Activated T-cell treated with anti-CD3 and anti-CD28 coated beads, Interleukin-2, amount 50 U/mL, for 72 hours (primary cell): Measurements from ENCODE around the gene EMC6. TPM values are rescaled to one million over a fixed set of nuclear protein-coding genes. Genes with fewer than 3 reads are reported as not detected.

Source experiments
- ATAC-seq, 2 donors: fragments of 150-1000 bp; cut with Tn5 transposase; replicated peaks in 1 of 2; 2 replicates each; pipeline ENCODE4 v1.10.0; 2021; ENCODE audit warnings: moderate library complexity in 2 of 2, mild to moderate bottlenecking in 1 of 2
- DNase-seq, 2 donors: peaks; one replicate each; pipeline ENCODE4 v3.0.0; 2021 to 2022; ENCODE audit warnings: mixed read lengths in 1 of 2
- H3K27ac Mint-ChIP-seq: one replicate; pipeline ENCODE4 v1.8.0; 2022; ENCODE audit warnings: mild to moderate bottlenecking, moderate library complexity, mixed read lengths
- H3K27me3 Mint-ChIP-seq: one replicate; pipeline ENCODE4 v1.8.0; 2022; ENCODE audit warnings: low read depth, mixed read lengths
- H3K36me3 Mint-ChIP-seq, 2 donors: one replicate each; pipeline ENCODE4 v1.8.0; 2022; ENCODE audit warnings: mixed read lengths in 2 of 2, mild to moderate bottlenecking in 1 of 2; ENCODE audit not compliant: insufficient read depth in 2 of 2
- H3K4me1 Mint-ChIP-seq: one replicate; pipeline ENCODE4 v1.8.0; 2022; ENCODE audit warnings: low read depth, mixed read lengths
- H3K4me3 Mint-ChIP-seq, 2 donors: one replicate each; pipeline ENCODE4 v1.8.0; 2022; ENCODE audit warnings: mild to moderate bottlenecking in 2 of 2, mixed read lengths in 2 of 2, moderate library complexity in 2 of 2
- H3K9me3 Mint-ChIP-seq, 2 donors: one replicate each; pipeline ENCODE4 v1.8.0; 2022; ENCODE audit warnings: mixed read lengths in 2 of 2
- total RNA-seq, 2 donors: library from RNA; stranded (reverse); gene quantifications; one replicate each; pipeline ENCODE4 v1.2.3, GENCODE V29; 2022

EMC6 gene
- total RNA-seq, 2 donors from 2014 or later: 44.0 to 45.0 TPM

DNA sequence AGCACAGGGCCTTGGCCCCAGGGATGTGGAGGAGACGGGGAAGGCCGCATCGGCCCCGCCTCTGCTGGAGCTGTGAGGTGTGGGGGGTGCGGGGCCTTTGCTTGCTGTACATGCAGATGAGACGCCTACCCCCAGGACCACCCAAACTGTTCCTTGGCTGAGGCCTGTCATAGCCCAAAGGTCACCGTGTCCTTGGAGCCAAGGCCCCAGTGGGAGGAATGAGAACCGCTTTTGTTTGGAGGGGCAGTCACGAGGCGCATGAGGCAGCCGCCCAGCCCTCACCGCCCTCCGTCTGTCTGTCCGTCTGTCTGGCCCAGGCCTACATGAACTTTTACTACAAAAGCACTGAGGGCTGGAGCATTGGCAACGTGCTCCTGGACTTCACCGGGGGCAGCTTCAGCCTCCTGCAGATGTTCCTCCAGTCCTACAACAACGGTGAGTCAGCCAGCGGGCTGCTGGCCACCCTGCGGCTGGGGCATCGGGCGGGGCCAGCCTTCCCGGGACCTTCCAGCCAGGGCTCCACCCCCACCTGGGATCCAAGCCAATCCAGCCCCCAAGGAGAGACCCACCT is 9.0 kb upstream of the EMC6 start:
- Mint-ChIP-seq H3K27ac (no peak overlapping the region), H3K36me3 (no peaks in the 10 kb centered on the region), H3K9me3 (no peaks in the 10 kb centered on the region), H3K27me3 (no peaks in the 10 kb centered on the region), H3K4me1 (no peaks in the 10 kb centered on the region), H3K4me3 (no peak overlapping the region)
- DNase-seq (no peak), ATAC-seq (no peak)

DNA sequence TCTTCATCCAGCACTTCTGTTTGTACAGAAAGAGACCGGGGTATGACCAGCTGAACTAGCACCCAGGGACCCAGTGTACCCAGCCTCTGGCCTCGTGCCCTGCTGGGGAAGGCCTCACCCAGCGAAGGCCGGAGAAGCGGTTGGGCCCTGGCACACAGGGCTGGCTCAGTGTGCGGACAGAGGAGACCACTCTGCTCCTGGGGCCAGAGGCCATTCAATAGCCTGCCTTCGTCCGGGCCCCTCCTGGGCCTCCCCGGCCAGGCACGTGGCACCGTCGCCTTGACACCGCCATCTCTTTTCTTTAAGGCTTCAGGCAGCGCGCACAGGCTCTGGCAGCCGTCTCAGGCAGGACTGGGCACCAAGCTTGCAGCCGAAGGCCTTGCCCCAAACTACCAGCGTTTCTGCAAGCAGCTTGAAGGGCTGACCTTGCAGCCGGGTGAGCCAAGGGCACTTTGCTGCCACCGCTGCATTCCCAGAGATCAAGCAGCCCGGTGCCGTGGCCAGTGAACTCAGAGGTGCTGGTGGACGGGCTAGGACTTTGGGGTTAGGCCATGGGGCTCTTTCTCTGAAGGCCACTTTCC is 8.2 kb upstream of the EMC6 start:
- no peaks in the 10 kb centered on the region for H3K9me3 Mint-ChIP-seq
- no peaks in the 10 kb centered on the region for H3K27me3 Mint-ChIP-seq
- H3K36me3 Mint-ChIP-seq: no peaks in the 10 kb centered on the region
- DNase-seq: no peak
- no peaks in the 10 kb centered on the region for H3K4me1 Mint-ChIP-seq
- ATAC-seq: no peak
- H3K27ac Mint-ChIP-seq: no peak overlapping the region
- H3K4me3 Mint-ChIP-seq: no peak overlapping the region

DNA sequence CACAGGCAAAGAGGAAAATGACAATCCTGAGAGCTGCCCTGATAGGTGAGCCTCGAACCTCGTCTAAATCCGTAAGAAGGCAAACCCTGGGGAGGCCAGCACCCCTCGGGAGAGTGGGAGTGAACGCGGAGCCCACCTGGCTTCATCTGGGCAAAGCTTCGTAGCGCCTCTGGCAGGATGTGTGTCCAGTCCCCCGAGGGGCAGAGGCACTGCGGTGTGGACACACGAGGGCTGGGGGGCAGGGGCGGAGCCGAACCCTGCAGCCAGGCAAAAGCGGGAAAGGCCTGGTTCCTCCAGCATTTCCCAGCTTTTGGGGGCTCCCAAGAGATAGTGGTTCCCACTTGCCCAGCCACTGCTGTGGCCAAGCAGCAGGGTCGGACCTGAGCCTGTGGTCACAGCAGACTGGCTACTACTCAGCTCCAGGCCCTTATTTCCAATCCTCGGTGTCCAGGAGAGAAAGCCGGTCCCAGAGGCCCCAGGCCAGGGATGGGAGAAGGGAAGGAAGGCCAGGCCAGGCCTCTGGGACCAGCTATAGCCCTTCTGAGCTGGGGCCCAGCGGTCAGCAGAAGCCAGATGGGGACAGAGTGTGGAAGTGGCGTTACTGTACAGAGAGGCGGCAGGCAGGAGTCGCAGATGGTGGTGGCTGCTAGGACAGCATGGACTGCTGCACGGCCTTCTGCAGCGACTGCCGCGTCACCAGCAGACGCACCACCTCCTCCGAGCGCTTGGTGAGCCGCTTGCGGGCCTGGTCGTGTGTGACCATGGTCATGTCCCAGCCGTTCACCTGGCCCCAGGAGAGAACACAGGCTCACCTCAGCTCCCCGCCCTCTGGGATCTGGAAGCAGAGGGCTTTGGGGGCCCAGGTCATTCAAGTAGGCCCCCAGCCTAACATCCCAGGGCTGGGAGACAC is 5.3 kb upstream of the EMC6 start:
- H3K9me3 Mint-ChIP-seq: no peaks in the 10 kb centered on the region
- H3K4me1 Mint-ChIP-seq: peaks cover 9% of the 10 kb centered on the region
- H3K36me3 Mint-ChIP-seq: no peaks in the 10 kb centered on the region
- no peak for ATAC-seq
- no peak overlapping the region for H3K4me3 Mint-ChIP-seq
- no peak overlapping the region for H3K27ac Mint-ChIP-seq
- H3K27me3 Mint-ChIP-seq: no peaks in the 10 kb centered on the region
- no peak for DNase-seq

DNA sequence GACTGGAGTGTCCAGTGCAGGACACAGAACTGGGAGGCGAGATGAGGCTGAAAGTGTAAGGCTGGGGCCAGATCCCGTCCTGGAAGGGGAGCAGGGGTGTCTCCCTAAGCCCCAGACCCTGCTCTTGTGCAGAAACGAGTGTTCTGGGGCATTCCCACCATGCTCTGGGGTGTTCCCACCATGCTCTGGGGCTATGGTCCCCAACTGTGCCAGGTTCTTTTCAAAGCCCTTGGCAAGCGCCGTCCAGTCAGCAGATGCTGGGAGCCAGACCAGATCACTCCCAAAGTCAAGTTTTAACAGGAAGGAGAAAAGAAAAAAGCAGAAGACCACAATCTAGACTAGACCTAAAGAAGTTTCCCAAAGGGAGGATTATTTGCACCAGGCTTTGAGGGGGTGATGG is 2.8 kb upstream of the EMC6 start:
- DNase-seq (no peak), ATAC-seq (no peak)
- H3K27ac Mint-ChIP-seq: no peak overlapping the region
- H3K27me3 Mint-ChIP-seq: no peaks in the 10 kb centered on the region
- peaks cover 2 to 6% of the 10 kb centered on the region in 2 donors for H3K36me3 Mint-ChIP-seq
- H3K4me3 Mint-ChIP-seq: peak overlapping the region; percentile 7 to 24
- peaks cover 26% of the 10 kb centered on the region for H3K4me1 Mint-ChIP-seq
- H3K9me3 Mint-ChIP-seq: no peaks in the 10 kb centered on the region

- no peak for ATAC-seq
- Mint-ChIP-seq H3K9me3 (no peaks in the 10 kb centered on the region), H3K4me3 (peak overlapping the region in 1 of 2 donors; percentile 24), H3K27me3 (no peaks in the 10 kb centered on the region), H3K36me3 (peaks cover 2 to 6% of the 10 kb centered on the region in 2 donors), H3K4me1 (peaks cover 30% of the 10 kb centered on the region), H3K27ac (no peak overlapping the region)
- no peak for DNase-seq
These were observed 2.1 kb upstream of the EMC6 start for GRCh38 chr17:3666516-3666915.

DNA sequence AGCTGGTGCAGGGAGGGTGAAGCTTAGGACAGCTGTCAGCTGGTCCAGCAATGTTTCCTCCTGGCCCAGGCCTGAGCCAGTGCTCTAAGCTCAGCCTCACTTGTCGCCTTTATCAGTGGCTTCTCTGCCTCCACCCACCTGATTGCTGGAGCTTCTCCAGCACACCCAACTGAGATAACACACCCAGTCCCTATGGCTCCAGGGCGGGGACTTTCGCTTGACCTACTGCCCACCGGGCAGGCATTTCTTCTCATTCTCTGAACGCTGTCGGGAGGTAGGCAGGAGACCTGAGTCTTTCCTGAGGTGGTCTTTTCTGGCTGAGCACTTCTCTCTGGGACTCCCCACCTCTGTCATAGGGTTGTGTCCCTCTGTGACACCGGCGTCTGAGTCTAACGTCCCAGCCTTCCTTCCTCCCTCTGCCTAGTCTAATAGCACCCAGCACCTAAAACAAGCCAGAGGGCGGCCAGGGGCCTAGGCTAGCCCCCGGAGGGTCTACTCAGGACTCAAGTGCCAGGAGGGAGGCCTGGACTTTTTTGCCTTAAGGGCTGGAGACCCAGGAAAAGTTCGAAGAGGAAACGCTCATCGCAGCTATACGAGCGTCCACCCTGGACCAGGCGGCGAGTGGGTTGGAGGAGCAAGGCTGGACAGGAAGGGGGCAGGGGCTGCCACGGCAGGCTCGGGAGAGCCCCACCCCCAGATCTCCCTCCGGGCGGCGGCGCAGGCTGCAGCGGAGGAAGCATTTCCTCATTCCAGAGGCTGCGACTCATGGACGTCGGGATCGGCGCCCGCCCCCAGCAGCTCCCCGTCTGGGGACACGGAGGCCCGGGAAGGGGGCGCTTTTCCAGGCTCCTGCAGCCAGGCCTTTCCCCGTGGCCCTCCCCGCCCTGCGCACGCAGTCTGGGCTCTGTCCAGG is 990 bp upstream of the EMC6 start:
- H3K9me3 Mint-ChIP-seq: no peaks in the 10 kb centered on the region
- no peaks in the 10 kb centered on the region for H3K27me3 Mint-ChIP-seq
- H3K4me1 Mint-ChIP-seq: peaks cover 33% of the 10 kb centered on the region
- peak overlapping the region; percentile 99 for H3K4me3 Mint-ChIP-seq
- peaks cover 2 to 8% of the 10 kb centered on the region in 2 donors for H3K36me3 Mint-ChIP-seq
- H3K27ac Mint-ChIP-seq: peak overlapping the region; percentile 28
- DNase-seq (peak; percentile 17 to 29), ATAC-seq (peak; percentile 3 to 29)

DNA sequence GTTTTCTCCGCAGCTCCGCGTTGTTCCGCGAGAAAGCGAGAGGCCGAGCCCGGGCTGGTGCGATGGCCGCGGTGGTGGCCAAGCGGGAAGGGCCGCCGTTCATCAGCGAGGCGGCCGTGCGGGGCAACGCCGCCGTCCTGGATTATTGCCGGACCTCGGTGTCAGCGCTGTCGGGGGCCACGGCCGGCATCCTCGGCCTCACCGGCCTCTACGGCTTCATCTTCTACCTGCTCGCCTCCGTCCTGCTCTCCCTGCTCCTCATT is 404 bp downstream of the EMC6 start:
- DNase-seq (no peak), ATAC-seq (peak in 1 of 2 donors; percentile 1)
- Mint-ChIP-seq H3K36me3 (peaks cover 2 to 8% of the 10 kb centered on the region in 2 donors), H3K27me3 (no peaks in the 10 kb centered on the region), H3K4me3 (peak overlapping the region; percentile 99), H3K9me3 (no peaks in the 10 kb centered on the region), H3K27ac (peak overlapping the region; percentile 95), H3K4me1 (peaks cover 33% of the 10 kb centered on the region)

- Mint-ChIP-seq H3K36me3 (peaks cover 2 to 8% of the 10 kb centered on the region in 2 donors), H3K4me3 (peak overlapping the region; percentile 99), H3K4me1 (peaks cover 33% of the 10 kb centered on the region), H3K9me3 (no peaks in the 10 kb centered on the region), H3K27ac (peak overlapping the region; percentile 95), H3K27me3 (no peaks in the 10 kb centered on the region)
- DNase-seq (no peak), ATAC-seq (no peak)
These were observed 936 bp downstream of the EMC6 start for GRCh38 chr17:3669548-3669947.

GRCh38 chr17:3672571-3672970 is 4.0 kb downstream of the EMC6 start:
- Mint-ChIP-seq H3K27ac (no peak overlapping the region), H3K36me3 (peaks cover 2 to 8% of the 10 kb centered on the region in 2 donors), H3K4me3 (no peak overlapping the region), H3K9me3 (no peaks in the 10 kb centered on the region), H3K27me3 (no peaks in the 10 kb centered on the region), H3K4me1 (peaks cover 26% of the 10 kb centered on the region)
- ATAC-seq (no peak), DNase-seq (no peak)

GRCh38 chr17:3675886-3676285 is 7.3 kb downstream of the EMC6 start:
- peaks cover 7% of the 10 kb centered on the region for H3K4me1 Mint-ChIP-seq
- H3K36me3 Mint-ChIP-seq: peaks cover 0 to 4% of the 10 kb centered on the region in 2 donors
- no peak for ATAC-seq
- no peaks in the 10 kb centered on the region for H3K9me3 Mint-ChIP-seq
- H3K4me3 Mint-ChIP-seq: no peak overlapping the region
- H3K27me3 Mint-ChIP-seq: no peaks in the 10 kb centered on the region
- no peak for DNase-seq
- H3K27ac Mint-ChIP-seq: no peak overlapping the region

GRCh38 chr17:3678095-3678820 is 9.6 kb downstream of the EMC6 start:
- Mint-ChIP-seq H3K36me3 (peaks cover 0 to 6% of the 10 kb centered on the region in 2 donors), H3K4me3 (no peak overlapping the region), H3K27ac (no peak overlapping the region), H3K27me3 (no peaks in the 10 kb centered on the region), H3K4me1 (peaks cover 14% of the 10 kb centered on the region), H3K9me3 (no peaks in the 10 kb centered on the region)
- ATAC-seq: no peak
- DNase-seq: no peak

- Mint-ChIP-seq H3K9me3 (no peaks in the 10 kb centered on the region), H3K27me3 (no peaks in the 10 kb centered on the region)
These were observed 10.4 kb downstream of the EMC6 start for GRCh38 chr17:3678821-3679530.

More at GRCh38 chr17:3678821-3679530, 10.4 kb downstream of the EMC6 start:
- H3K4me3 Mint-ChIP-seq: no peak overlapping the region
- H3K27ac Mint-ChIP-seq: no peak overlapping the region
- H3K4me1 Mint-ChIP-seq: peaks cover 17% of the 10 kb centered on the region
- H3K36me3 Mint-ChIP-seq: peaks cover 0 to 6% of the 10 kb centered on the region in 2 donors
- no peak for DNase-seq
- ATAC-seq: no peak
